Endothelial cell of umbilical vein (primary cell): ENCODE results near the gene RPLP1. TPM values are rescaled to one million over a fixed set of nuclear protein-coding genes. Genes with fewer than 3 reads are reported as not detected.

Source experiments
- BruUV-seq: library from RNA; stranded (reverse); fragments of 400-500 nt; replicated peaks from 2 replicates; lab custom pipeline; 2021; lab: Mats Ljungman, UMichigan
- CTCF ChIA-PET: fragments of 300-600, 350-600 bp; sonication (Branson Sonifier 250); formaldehyde crosslinking; loops from one replicate; lab custom pipeline; 2021; ENCODE audit warnings: antibody characterized with exemption, inconsistent platforms; lab: Charles Lee
- POLR2A ChIA-PET: fragments of 300-600, 350-600 bp; sonication (Branson Sonifier 250); formaldehyde crosslinking; loops from one replicate; lab custom pipeline; 2021; ENCODE audit warnings: antibody characterized with exemption, inconsistent platforms; lab: Charles Lee
- DNase-seq: peaks from one replicate; pipeline ENCODE4 v3.0.0-alpha.2; 2011; ENCODE audit warnings: low read depth, low spot score
- FAIRE-seq: peaks from 2 replicates; lab custom pipeline; 2011; peaks lifted over from hg19 to GRCh38; lab: Jason Lieb, UNC
- H2AFZ ChIP-seq: 2 replicates; pipeline ENCODE4 v1.6.0; 2012; ENCODE audit warnings: low read depth, low read length, control low read depth, inconsistent platforms
- H3K27ac ChIP-seq: 2 replicates; pipeline ENCODE4 v1.5.1; 2011; ENCODE audit warnings: low read depth, mild to moderate bottlenecking, control low read depth, low read length, moderate library complexity; ENCODE audit not compliant: insufficient read depth
- H3K27me3 ChIP-seq, 2 experiments: 2 replicates each; pipeline versions ENCODE4 v1.6.0 to v1.6.1; 2011; ENCODE audit warnings: low read length in 2 of 2, mixed read lengths in 1 of 2; ENCODE audit not compliant: control insufficient read depth in 2 of 2, insufficient read depth in 2 of 2
- H3K36me3 ChIP-seq, 2 experiments: 2 replicates in 1 of 2; 3 replicates in 1 of 2; pipeline ENCODE4 v1.5.1; 2011; ENCODE audit warnings: low read length in 2 of 2, mild to moderate bottlenecking in 1 of 2, moderate library complexity in 1 of 2; ENCODE audit not compliant: control insufficient read depth in 2 of 2, insufficient read depth in 2 of 2; ENCODE audit errors: extremely low read depth in 1 of 2
- H3K4me1 ChIP-seq: 3 replicates; pipeline ENCODE4 v1.5.1; 2011; ENCODE audit warnings: mild to moderate bottlenecking, low read length; ENCODE audit not compliant: control insufficient read depth, insufficient read depth; ENCODE audit errors: extremely low read depth
- H3K4me2 ChIP-seq: 2 replicates; pipeline ENCODE4 v1.6.1; 2011; ENCODE audit warnings: low read length, control low read depth, mixed read lengths; ENCODE audit not compliant: insufficient read depth
- H3K4me3 ChIP-seq, 3 experiments: fragments of 200-600 bp in 1 of 3; sonication (generic), shearing (Covaris generic) in 1 of 3; replicated peaks in 1 of 3; 2 replicates each; pipeline ENCODE4 v1.5.1; 2011 to 2016; ENCODE audit warnings: control low read depth in 3 of 3, low read length in 3 of 3, mild to moderate bottlenecking in 2 of 3, inconsistent platforms in 1 of 3, low read depth in 1 of 3, moderate library complexity in 1 of 3; ENCODE audit not compliant: insufficient read depth in 1 of 3
- H3K79me2 ChIP-seq: 2 replicates; pipeline ENCODE4 v1.6.0; 2012; ENCODE audit warnings: low read length, inconsistent platforms; ENCODE audit not compliant: control insufficient read depth, insufficient read depth
- H3K9ac ChIP-seq: replicated peaks from 2 replicates; pipeline ENCODE3; 2011; ENCODE audit warnings: low read length, control low read depth; ENCODE audit not compliant: insufficient read depth; ENCODE audit errors: extremely low read depth
- H3K9me1 ChIP-seq: replicated peaks from 3 replicates; pipeline ENCODE4 v1.6.0; 2011; ENCODE audit warnings: mild to moderate bottlenecking, low read length; ENCODE audit not compliant: control insufficient read depth, insufficient read depth; ENCODE audit errors: extremely low read depth
- H3K9me3 ChIP-seq: replicated peaks from 2 replicates; pipeline ENCODE4 v1.5.1; 2012; ENCODE audit warnings: low read length, inconsistent platforms; ENCODE audit not compliant: control insufficient read depth, insufficient read depth
- H4K20me1 ChIP-seq: replicated peaks from 2 replicates; pipeline ENCODE3; 2011; ENCODE audit warnings: mild to moderate bottlenecking, low read length; ENCODE audit not compliant: control insufficient read depth, insufficient read depth; ENCODE audit errors: extremely low read depth
- CTCF ChIP-seq, 2 donors: IDR thresholded peaks; 1 replicate in 1 of 2; 2 replicates in 1 of 2; pipeline ENCODE4 v1.5.1; 2011; ENCODE audit warnings: low read length in 2 of 2, mild to moderate bottlenecking in 2 of 2, moderate library complexity in 2 of 2, control low read depth in 1 of 2, inconsistent platforms in 1 of 2, low read depth in 1 of 2; ENCODE audit not compliant: insufficient read depth in 1 of 2; ENCODE audit errors: extremely low read depth in 1 of 2
- EZH2 ChIP-seq: IDR thresholded peaks from 2 replicates; pipeline ENCODE4 v1.6.1; 2012; ENCODE audit warnings: borderline replicate concordance, low read depth, mild to moderate bottlenecking, moderate library complexity, low read length, inconsistent platforms; ENCODE audit not compliant: severe bottlenecking
- FOS ChIP-seq: IDR thresholded peaks from 2 replicates; pipeline ENCODE4 v1.6.1; 2011; ENCODE audit warnings: mild to moderate bottlenecking, low read length, moderate library complexity, borderline replicate concordance; ENCODE audit not compliant: insufficient read depth
- GATA2 ChIP-seq: IDR thresholded peaks from 2 replicates; pipeline ENCODE4 v1.7.0; 2011; ENCODE audit warnings: low read depth, mild to moderate bottlenecking, moderate library complexity, mixed read lengths, low read length; ENCODE audit not compliant: insufficient read length, insufficient read depth
- JUN ChIP-seq: IDR thresholded peaks from 2 replicates; pipeline ENCODE4 v1.6.1; 2011; ENCODE audit warnings: borderline replicate concordance, low read depth; ENCODE audit not compliant: insufficient read length, insufficient read depth
- MYC ChIP-seq: IDR thresholded peaks from one replicate; pipeline ENCODE4 v1.6.1; 2011; ENCODE audit warnings: mild to moderate bottlenecking, low read depth, low read length
- POLR2A ChIP-seq: IDR thresholded peaks from 2 replicates; pipeline ENCODE4 v1.6.1; 2012; ENCODE audit warnings: low read depth, mild to moderate bottlenecking, control low read depth, low read length
- POLR2AphosphoS5 ChIP-seq: IDR thresholded peaks from 2 replicates; pipeline ENCODE4 v1.6.1; 2012; ENCODE audit warnings: low read depth, mild to moderate bottlenecking, control low read depth, low read length, moderate library complexity; ENCODE audit not compliant: insufficient read depth
- dilution Hi-C: fragments of 300-500 bp; cut with MboI; formaldehyde crosslinking; loops from one replicate; pipeline ENCODE4 v1.15.0; 2019; ENCODE audit warnings: low sequenced_read_pairs; ENCODE audit not compliant: extremely low pct_ligation_motif_present
- intact Hi-C: fragments of 100-400 bp; cut with micrococcal nuclease; formaldehyde crosslinking; loops from one replicate; pipeline ENCODE4 v1.10.0; 2022
- polyA plus RNA-seq, 4 experiments: library from polyadenylated mRNA; depleted of rRNA in 3 of 4; stranded (reverse) in 3 of 4; unstranded in 1 of 4; fragments of >200 nt; gene quantifications; 2 replicates each; pipeline versions ENCODE4 v1.2.1 to v1.2.3, GENCODE V29; 2011 to 2012; ENCODE audit warnings: missing spikeins in 1 of 4
- total RNA-seq: library from RNA; stranded (reverse); gene quantifications from 2 replicates; pipeline ENCODE4 v1.2.3, GENCODE V29; 2021
- TF ChIP-seq, protein P1 (sequence below): IDR thresholded peaks from 2 replicates; pipeline ENCODE4 v1.6.1; 2011; ENCODE audit not compliant: insufficient read depth, insufficient read length

The RPLP1 gene
- total and polyA plus RNA-seq, 2 donors (not counting 3 experiments of a cell fraction or from before 2014, with no cell fraction given) = 1,603 to 2,985 TPM

DNA sequence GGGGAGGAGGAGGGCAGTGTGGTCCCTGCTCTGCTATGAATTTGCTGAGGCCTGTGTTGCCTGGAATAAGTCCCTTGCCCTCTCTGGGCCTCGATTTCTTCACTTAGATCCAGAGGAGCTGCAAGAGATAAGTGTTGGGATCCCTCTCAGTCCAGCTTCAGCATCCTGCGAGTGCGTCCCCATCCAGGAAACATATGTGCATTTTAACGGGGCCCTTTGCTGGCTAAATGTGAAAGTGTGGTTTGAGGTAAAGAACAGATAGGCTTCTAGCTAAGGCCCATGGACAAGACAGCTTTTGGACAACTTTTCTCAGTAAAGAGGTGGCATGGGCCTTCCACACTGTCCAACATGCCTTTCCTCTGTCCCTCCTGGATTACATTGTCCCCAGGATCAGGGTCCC, 26.5 kb downstream of the RPLP1 start:
- Histone ChIP-seq H3K4me3 (no peak overlapping the region), H3K27me3 (peaks cover 0 to 3% of the 10 kb centered on the region in 2 experiments), H3K9me1 (no peaks in the 10 kb centered on the region), H2AFZ (no peak overlapping the region), H3K36me3 (no peaks in the 10 kb centered on the region), H3K27ac (no peak overlapping the region), H3K9ac (no peak overlapping the region), H3K79me2 (no peaks in the 10 kb centered on the region), H3K9me3 (no peaks in the 10 kb centered on the region), H3K4me1 (peaks cover 11% of the 10 kb centered on the region), H3K4me2 (no peak overlapping the region), H4K20me1 (no peaks in the 10 kb centered on the region)
- ChIA-PET POLR2A (no interaction called here), CTCF (interaction anchor here (0.8 to 2.6 kb wide), 9 partner anchors 8 to 1010 kb away, joined by 3 to 15 read pairs (median 4); no protein-coding TSS in a partner anchor)
- BruUV-seq = no TSS peak
- dilution Hi-C loops = no loop called here
- intact Hi-C loops = loop anchor here (5.0 to 10.0 kb wide), 2 partner anchors 248 to 1176 kb away; no protein-coding TSS in a partner anchor
- TF ChIP-seq CTCF (IDR thresholded peaks at IDR 0.05; ENCODE audit: extremely low read depth in 1 of 2, insufficient read depth in 1 of 2, low read depth in 1 of 2, low read length in 2 of 2) (no peak), EZH2 (no peak), MYC (no peak), POLR2AphosphoS5 (no peak), JUN (no peak), GATA2 (no peak), FOS (no peak), POLR2A (no peak)
- TF ChIP-seq, protein P1, sequence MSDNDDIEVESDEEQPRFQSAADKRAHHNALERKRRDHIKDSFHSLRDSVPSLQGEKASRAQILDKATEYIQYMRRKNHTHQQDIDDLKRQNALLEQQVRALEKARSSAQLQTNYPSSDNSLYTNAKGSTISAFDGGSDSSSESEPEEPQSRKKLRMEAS = no peak
- DNase-seq (no peak), FAIRE-seq (no peak)
